GM12878 (cell line): ENCODE data around the gene KIAA1217. TPM values are rescaled to one million over a fixed set of nuclear protein-coding genes. Genes with fewer than 3 reads are reported as not detected.

Experiments used
- ATAC-seq: fragments of 200-7000 bp; cut with Tn5 transposase; 3 replicates; pipeline ENCODE4 v1.9.1; 2020; ENCODE audit warnings: mild to moderate bottlenecking, moderate library complexity
- BruUV-seq: library from RNA; stranded (reverse); fragments of 400-500 nt; replicated peaks from 2 replicates; lab custom pipeline; 2021; lab: Mats Ljungman, UMichigan
- CTCF ChIA-PET: fragments of 300-600 bp; sonication (Branson Sonifier 250); formaldehyde crosslinking; extraction: SDS; loops from one replicate; lab custom pipeline; 2021; ENCODE audit warnings: inconsistent platforms; lab: Yijun Ruan, JAX
- POLR2A ChIA-PET: fragments of 350-600 bp; formaldehyde crosslinking; extraction: SDS; loops from one replicate; lab custom pipeline; 2021; ENCODE audit warnings: inconsistent platforms; lab: Charles Lee
- RAD21 ChIA-PET: fragments of 300-600 bp; sonication (Branson Sonifier 250); formaldehyde crosslinking; loops from one replicate; lab custom pipeline; 2023; ENCODE audit warnings: antibody characterized with exemption; ENCODE audit not compliant: unreplicated experiment; lab: Charles Lee
- SMC1A ChIA-PET: fragments of 300-600 bp; sonication (Branson Sonifier 250); formaldehyde crosslinking; loops from one replicate; lab custom pipeline; 2023; ENCODE audit not compliant: unreplicated experiment, uncharacterized antibody; lab: Charles Lee
- DNase-seq: peaks from one replicate; pipeline ENCODE4 v3.0.0-alpha.2; 2011; ENCODE audit warnings: low read depth, low spot score
- FAIRE-seq: peaks from 3 replicates; lab custom pipeline; 2011; peaks lifted over from hg19 to GRCh38; lab: Jason Lieb, UNC
- H2AFZ ChIP-seq: 2 replicates; pipeline ENCODE4 v1.6.0; 2011; ENCODE audit warnings: low read depth, low read length, control low read depth; ENCODE audit not compliant: control insufficient read depth
- H3K27ac ChIP-seq: 2 replicates; pipeline ENCODE4 v1.5.1; 2011; ENCODE audit warnings: control low read depth; ENCODE audit not compliant: control insufficient read depth, insufficient read depth
- H3K27me3 ChIP-seq, 2 experiments: replicated peaks in 1 of 2; 2 replicates each; pipeline versions ENCODE4 v1.6.0 to v1.6.1; 2011; ENCODE audit warnings: low read length in 1 of 2; ENCODE audit not compliant: control insufficient read depth in 2 of 2, insufficient read depth in 2 of 2
- H3K36me3 ChIP-seq, 2 experiments: 2 replicates each; pipeline ENCODE4 v1.5.1; 2011; ENCODE audit warnings: low read length in 1 of 2; ENCODE audit not compliant: control insufficient read depth in 2 of 2, insufficient read depth in 2 of 2
- H3K4me1 ChIP-seq: 2 replicates; pipeline ENCODE4 v1.6.1; 2011; ENCODE audit warnings: mild to moderate bottlenecking, low read length, moderate library complexity, mixed read lengths; ENCODE audit not compliant: control insufficient read depth, insufficient read depth
- H3K4me2 ChIP-seq: 2 replicates; pipeline ENCODE4 v1.6.0; 2011; ENCODE audit warnings: control low read depth; ENCODE audit not compliant: control insufficient read depth, insufficient read depth
- H3K4me3 ChIP-seq: fragments of 200-600 bp; sonication (generic); 2 replicates; pipeline ENCODE4 v1.5.1; 2016
- H3K79me2 ChIP-seq: 2 replicates; pipeline ENCODE4 v1.6.0; 2011; ENCODE audit warnings: low read length; ENCODE audit not compliant: control insufficient read depth, insufficient read depth
- H3K9ac ChIP-seq: 2 replicates; pipeline ENCODE4 v1.8.0; 2011; ENCODE audit warnings: low read length, control low read depth, mixed read lengths; ENCODE audit not compliant: control insufficient read depth, insufficient read depth
- H3K9me3 ChIP-seq: replicated peaks from 3 replicates; pipeline ENCODE4 v1.5.1; 2011; ENCODE audit warnings: mild to moderate bottlenecking, low read length; ENCODE audit not compliant: control insufficient read depth, insufficient read depth
- H4K20me1 ChIP-seq: 2 replicates; pipeline ENCODE4 v1.6.0; 2011; ENCODE audit not compliant: control insufficient read depth, insufficient read depth
- BCLAF1 ChIP-seq: fragments of 450-650 bp; IDR thresholded peaks from 2 replicates; pipeline ENCODE4 v1.6.1; 2017; ENCODE audit warnings: antibody characterized with exemption, mild to moderate bottlenecking, moderate library complexity
- BHLHE40 ChIP-seq, 2 experiments: fragments of 450-650 bp in 1 of 2; IDR thresholded peaks; 2 replicates each; pipeline ENCODE4 v1.6.1; 2011 to 2017; ENCODE audit warnings: low read depth in 2 of 2, borderline replicate concordance in 1 of 2, improper control_type of control experiment in 1 of 2, low read length in 1 of 2, mild to moderate bottlenecking in 1 of 2
- EP300 ChIP-seq, 2 experiments: fragments of 150-350 bp in 1 of 2; IDR thresholded peaks; 2 replicates each; pipeline ENCODE4 v1.6.1; 2011 to 2012; ENCODE audit warnings: low read depth in 2 of 2, low read length in 2 of 2, borderline replicate concordance in 1 of 2, improper control_type of control experiment in 1 of 2, inconsistent platforms in 1 of 2; ENCODE audit not compliant: control insufficient read depth in 1 of 2
- FOS ChIP-seq: IDR thresholded peaks from 3 replicates; pipeline ENCODE4 v1.6.1; 2011; ENCODE audit warnings: borderline replicate concordance; ENCODE audit not compliant: insufficient read length; ENCODE audit errors: extremely low read depth
- IRF4 ChIP-seq: IDR thresholded peaks from 2 replicates; pipeline ENCODE4 v1.6.1; 2011; ENCODE audit warnings: low read depth, low read length
- NFYA ChIP-seq: IDR thresholded peaks from 2 replicates; pipeline ENCODE4 v1.6.1; 2011; ENCODE audit warnings: low read depth, mild to moderate bottlenecking, low read length, improper control_type of control experiment, borderline replicate concordance
- POLR2AphosphoS2 ChIP-seq: IDR thresholded peaks from 2 replicates; pipeline ENCODE4 v1.6.1; 2011; ENCODE audit warnings: low read depth, mild to moderate bottlenecking, low read length, improper control_type of control experiment, moderate library complexity
- TBL1XR1 ChIP-seq: IDR thresholded peaks from 2 replicates; pipeline ENCODE4 v1.6.1; 2012; ENCODE audit warnings: low read depth, low read length, improper control_type of control experiment
- YBX1 ChIP-seq: fragments of 450-650 bp; IDR thresholded peaks from 2 replicates; pipeline ENCODE4 v1.6.1; 2016; ENCODE audit warnings: antibody characterized with exemption
- ZBTB33 ChIP-seq: fragments of 450-650 bp; IDR thresholded peaks from 2 replicates; pipeline ENCODE4 v1.6.1; 2017; ENCODE audit warnings: mild to moderate bottlenecking
- WGBS: methylation state at CpG from one replicate; pipeline ENCODE4 v1.1.6; 2016; ENCODE audit warnings: low lambda C conversion rate; ENCODE audit not compliant: insufficient replicate concordance, insufficient coverage; ENCODE audit errors: missing lambda C conversion rate; 5-methylcytosine and 5-hydroxymethylcytosine counted together
- in situ Hi-C: fragments of 300-500 bp; cut with MboI; formaldehyde crosslinking; loops from 9 replicates; pipeline ENCODE4 v1.14.3; 2018; ENCODE audit warnings: mixed read lengths
- intact Hi-C: fragments of 100-400 bp; cut with micrococcal nuclease; formaldehyde crosslinking; loops from one replicate; pipeline ENCODE4 v1.14.2; 2022; ENCODE audit not compliant: unreplicated experiment
- polyA plus RNA-seq, 11 experiments: library from polyadenylated mRNA; depleted of rRNA in 4 of 11; unstranded in 6 of 11; stranded (reverse) in 5 of 11; fragments of >200 nt; fragmentation: Nextera tagmentation in 4 of 11; fragmentation: Illumina TruSeq in 1 of 11; extraction: Ambion mirVana in 4 of 11; extraction: Trizol in 1 of 11; gene quantifications; 1 replicate in 1 of 11; 2 replicates in 10 of 11; pipeline versions ENCODE4 v1.2.1 to v1.2.3, GENCODE V29; 2011 to 2016; ENCODE audit warnings: inconsistent platforms in 2 of 11, missing spikeins in 2 of 11, low read depth in 1 of 11
- total RNA-seq, 4 experiments: library from RNA; depleted of rRNA in 3 of 4; stranded (reverse); fragments of >200 nt in 3 of 4; fragmentation: Illumina TruSeq in 1 of 4; extraction: Trizol in 1 of 4; gene quantifications; 2 replicates each; pipeline versions ENCODE4 v1.2.1 to v1.2.3, GENCODE V29; 2013 to 2021

KIAA1217 gene
- total and polyA plus RNA-seq, 10 of the 15 experiments (the other 5 are each of a cell fraction or from before 2014, with no cell fraction given) = 0.57 to 3.8 (median 2.1) TPM

- TF ChIP-seq BCLAF1 = no peak
- TF ChIP-seq IRF4 = no peak
- TF ChIP-seq, all 136 proteins: peak for 0
Measured at GRCh38 chr10:24172909-24173308, 36.0 kb upstream of the KIAA1217 start (continued).

- no peak for DNase-seq
- no peak overlapping the region for H3K9ac ChIP-seq
- intact Hi-C loops = no loop called here
- H3K9me3 ChIP-seq = no peaks in the 10 kb centered on the region
- H2AFZ ChIP-seq = no peak overlapping the region
- no peak for TF ChIP-seq POLR2AphosphoS2
- no peak for TF ChIP-seq YBX1
- no peak for TF ChIP-seq TBL1XR1
- TF ChIP-seq BHLHE40 (IDR thresholded peaks at IDR 0.05; ENCODE audit: borderline replicate concordance in 1 of 2, low read depth in 2 of 2, low read length in 1 of 2) = no peak
- no peak for TF ChIP-seq ZBTB33
- TF ChIP-seq NFYA = no peak
- no peak for TF ChIP-seq EP300 (IDR thresholded peaks at IDR 0.05; ENCODE audit: borderline replicate concordance in 1 of 2, control insufficient read depth in 1 of 2, low read depth in 2 of 2, low read length in 2 of 2)
- no peak for TF ChIP-seq FOS
- BruUV-seq = no TSS peak
- ATAC-seq = no peak
- no peak overlapping the region for H3K4me2 ChIP-seq
- H3K36me3 ChIP-seq = no peaks in the 10 kb centered on the region
- CTCF ChIA-PET = no interaction called here
- H3K4me1 ChIP-seq = no peaks in the 10 kb centered on the region
- H3K4me3 ChIP-seq = no peak overlapping the region
- POLR2A ChIA-PET = no interaction called here
- no peaks in the 10 kb centered on the region for H3K27me3 ChIP-seq
- H3K27ac ChIP-seq = no peak overlapping the region
- no peak for FAIRE-seq
- WGBS = 0% methylated on average over 2 of the region's 2 CpGs
- no peaks in the 10 kb centered on the region for H4K20me1 ChIP-seq
- RAD21 ChIA-PET = no interaction called here
- in situ Hi-C loops = no loop called here
- no peaks in the 10 kb centered on the region for H3K79me2 ChIP-seq
- SMC1A ChIA-PET = no interaction called here
Measured at GRCh38 chr10:24174014-24174413, 34.9 kb upstream of the KIAA1217 start.
